Tibial artery (tissue), 4 donors: Measurements from ENCODE around the gene STRIP1.

Source experiments
- DNase-seq, 2 donors: peaks; one replicate each; pipeline ENCODE4 v3.0.0-alpha.2; 2019
- H3K27ac ChIP-seq, 2 donors: fragments of 200-600 bp; sonication (generic) in 1 of 2; 1 replicate in 1 of 2; 2 replicates in 1 of 2; pipeline ENCODE4 v1.5.1; 2018 to 2019; ENCODE audit warnings: mild to moderate bottlenecking in 1 of 2
- H3K27me3 ChIP-seq, 2 donors: fragments of 200-600 bp; sonication (generic) in 1 of 2; one replicate each; pipeline versions ENCODE4 v1.5.1 to v1.6.0; 2016 to 2019
- H3K36me3 ChIP-seq, 3 donors: fragments of 200-600 bp; sonication (generic) in 2 of 3; one replicate each; pipeline ENCODE4 v1.5.1; 2016 to 2019; ENCODE audit warnings: mild to moderate bottlenecking in 2 of 3
- H3K4me1 ChIP-seq, 4 donors: fragments of 200-600 bp; sonication (generic) in 2 of 4; 1 replicate in 3 of 4; 2 replicates in 1 of 4; pipeline ENCODE4 v1.5.1; 2016 to 2019
- H3K4me3 ChIP-seq, 2 donors: fragments of 200-600 bp; sonication (generic) in 1 of 2; 1 replicate in 1 of 2; 2 replicates in 1 of 2; pipeline ENCODE4 v1.5.1; 2018 to 2019; ENCODE audit warnings: mild to moderate bottlenecking in 2 of 2
- H3K9me3 ChIP-seq, 3 donors: fragments of 200-600 bp; sonication (generic) in 1 of 3; one replicate each; pipeline ENCODE4 v1.5.1; 2016 to 2019
- CTCF ChIP-seq, 2 experiments: fragments of 200-600 bp in 1 of 2; fragments of 450-650 bp in 1 of 2; IDR thresholded peaks; one replicate each; pipeline ENCODE4 v1.5.1; 2017 to 2019; ENCODE audit warnings: antibody characterized with exemption in 2 of 2, mild to moderate bottlenecking in 1 of 2, moderate library complexity in 1 of 2
- intact Hi-C: fragments of 100-400 bp; cut with DNase I; formaldehyde crosslinking; loops from one replicate; pipeline ENCODE4 v1.15.0; 2023; ENCODE audit warnings: low total_unique reads

STRIP1 gene

GRCh38 chr1:110008971-110009565, 25.4 kb upstream of the STRIP1 start:
- Histone ChIP-seq H3K9me3 (no peaks in the 10 kb centered on the region), H3K27ac (no peak overlapping the region), H3K36me3 (peaks cover 49 to 54% (median 51%) of the 10 kb centered on the region in 3 donors), H3K27me3 (no peaks in the 10 kb centered on the region), H3K4me1 (peaks cover 0 to 36% (median 19%) of the 10 kb centered on the region in 4 donors), H3K4me3 (no peak overlapping the region)
- TF ChIP-seq CTCF (IDR thresholded peaks at IDR 0.05) = no peak
- DNase-seq = no peak
- intact Hi-C loops = no loop called here

GRCh38 chr1:110011527-110012041, 22.8 kb upstream of the STRIP1 start:
- no peak overlapping the region for H3K4me3 ChIP-seq
- H3K9me3 ChIP-seq = no peaks in the 10 kb centered on the region
- intact Hi-C loops = no loop called here
- H3K27ac ChIP-seq = no peak overlapping the region
- no peak for DNase-seq
- peaks cover 74 to 79% (median 76%) of the 10 kb centered on the region in 3 donors for H3K36me3 ChIP-seq
- TF ChIP-seq CTCF (IDR thresholded peaks at IDR 0.05) = peak in 1 of 2 experiments; percentile 16
- H3K4me1 ChIP-seq = peaks cover 0 to 11% (median under 1%) of the 10 kb centered on the region in 4 donors
- no peaks in the 10 kb centered on the region for H3K27me3 ChIP-seq

GRCh38 chr1:110012100-110012780, 22.2 kb upstream of the STRIP1 start:
- Histone ChIP-seq H3K27ac (no peak overlapping the region), H3K27me3 (no peaks in the 10 kb centered on the region), H3K9me3 (no peaks in the 10 kb centered on the region), H3K36me3 (peaks cover 81 to 86% (median 83%) of the 10 kb centered on the region in 3 donors), H3K4me3 (no peak overlapping the region), H3K4me1 (peaks cover 0 to 4% (median 0%) of the 10 kb centered on the region in 4 donors)
- no peak for DNase-seq
- no peak for TF ChIP-seq CTCF (IDR thresholded peaks at IDR 0.05)
- intact Hi-C loops = no loop called here

GRCh38 chr1:110017792-110018191, 16.6 kb upstream of the STRIP1 start:
- DNase-seq = no peak
- H3K27me3 ChIP-seq = no peaks in the 10 kb centered on the region
- H3K4me1 ChIP-seq = no peaks in the 10 kb centered on the region
- H3K4me3 ChIP-seq = no peak overlapping the region
- intact Hi-C loops = no loop called here
- peaks cover 96 to 100% (median 98%) of the 10 kb centered on the region in 3 donors for H3K36me3 ChIP-seq
- no peaks in the 10 kb centered on the region for H3K9me3 ChIP-seq
- no peak for TF ChIP-seq CTCF (IDR thresholded peaks at IDR 0.05)
- no peak overlapping the region for H3K27ac ChIP-seq

GRCh38 chr1:110018396-110018795, 16.0 kb upstream of the STRIP1 start:
- intact Hi-C loops = no loop called here
- TF ChIP-seq CTCF (IDR thresholded peaks at IDR 0.05) = no peak
- Histone ChIP-seq H3K4me1 (no peaks in the 10 kb centered on the region), H3K36me3 (peaks cover 96 to 100% (median 98%) of the 10 kb centered on the region in 3 donors), H3K9me3 (no peaks in the 10 kb centered on the region), H3K4me3 (no peak overlapping the region), H3K27ac (no peak overlapping the region), H3K27me3 (no peaks in the 10 kb centered on the region)
- DNase-seq = no peak
